ENCODE data around the gene ASCC1.
"Not testable (repeated sequence)": the region's sequence is repeated elsewhere in the genome, so short reads cannot be mapped to it uniquely, and the experiment has no call there.

ASCC1 gene

DNA sequence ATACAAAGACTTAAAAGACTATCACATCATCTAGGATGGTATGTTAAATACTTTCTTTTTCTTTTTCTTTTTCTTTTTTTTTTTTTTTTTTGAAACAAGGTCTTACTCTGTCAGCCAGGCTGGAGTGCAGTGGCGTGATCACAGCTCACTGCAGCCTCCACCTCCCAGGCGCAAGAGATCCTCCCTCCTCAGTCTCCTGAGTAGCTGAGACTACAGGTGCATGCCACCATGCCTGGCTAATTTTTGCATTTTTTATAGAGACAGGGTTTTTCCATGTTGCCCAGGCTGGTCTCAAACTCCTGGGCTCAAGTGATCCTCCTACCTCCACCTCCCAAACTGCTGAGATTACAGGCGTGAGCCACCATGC, 108.1 kb downstream of the ASCC1 start:
- not testable (repeated sequence) for H3K27me3 ChIP-seq (ENCODE audit: control insufficient read depth in 1 of 2, insufficient read depth in 2 of 2, low read length in 2 of 2); H3K9ac ChIP-seq (ENCODE audit: low read length in 2 of 2); H3K4me1 ChIP-seq (ENCODE audit: control insufficient read depth, insufficient read depth, low read length); H3K4me3 ChIP-seq (ENCODE audit: low read length in 2 of 2); H3K9me3 ChIP-seq (ENCODE audit: control insufficient read depth in 2 of 2, low read length in 2 of 2); H3K36me3 ChIP-seq (ENCODE audit: control insufficient read depth in 2 of 2, insufficient read depth in 2 of 2, low read length in 2 of 2); H3K27ac ChIP-seq (ENCODE audit: low read length)

- Histone ChIP-seq H3K4me1 (ENCODE audit: control insufficient read depth, insufficient read depth, low read length) (peaks cover 2% of the 10 kb centered on the region), H3K27me3 (ENCODE audit: control insufficient read depth in 1 of 2, insufficient read depth in 2 of 2, low read length in 2 of 2) (no peaks in the 10 kb centered on the region), H3K9ac (ENCODE audit: low read length in 2 of 2) (no peak overlapping the region), H3K36me3 (ENCODE audit: control insufficient read depth in 2 of 2, insufficient read depth in 2 of 2, low read length in 2 of 2) (peaks cover 0 to 2% of the 10 kb centered on the region in 2 donors), H3K4me3 (ENCODE audit: low read length in 2 of 2) (no peak overlapping the region), H3K9me3 (ENCODE audit: control insufficient read depth in 2 of 2, low read length in 2 of 2) (no peaks in the 10 kb centered on the region), H3K27ac (ENCODE audit: low read length) (no peak overlapping the region)
Measured at GRCh38 chr10:72107325-72108003, 108.6 kb downstream of the ASCC1 start.

GRCh38 chr10:72106896-72107295, 109.2 kb downstream of the ASCC1 start:
- no peak overlapping the region for H3K4me3 ChIP-seq (ENCODE audit: low read length in 2 of 2)
- peaks cover 2% of the 10 kb centered on the region for H3K4me1 ChIP-seq (ENCODE audit: control insufficient read depth, insufficient read depth, low read length)
- no peak overlapping the region for H3K27ac ChIP-seq (ENCODE audit: low read length)
- no peaks in the 10 kb centered on the region for H3K27me3 ChIP-seq (ENCODE audit: control insufficient read depth in 1 of 2, insufficient read depth in 2 of 2, low read length in 2 of 2)
- H3K36me3 ChIP-seq (ENCODE audit: control insufficient read depth in 2 of 2, insufficient read depth in 2 of 2, low read length in 2 of 2), result peaks cover 2 to 3% of the 10 kb centered on the region in 2 donors
- H3K9me3 ChIP-seq (ENCODE audit: control insufficient read depth in 2 of 2, low read length in 2 of 2), result no peaks in the 10 kb centered on the region
- no peak overlapping the region for H3K9ac ChIP-seq (ENCODE audit: low read length in 2 of 2)

GRCh38 chr10:72106154-72106849, 109.8 kb downstream of the ASCC1 start:
- Histone ChIP-seq H3K36me3 (ENCODE audit: control insufficient read depth in 2 of 2, insufficient read depth in 2 of 2, low read length in 2 of 2) (peaks cover 3 to 5% of the 10 kb centered on the region in 2 donors), H3K9me3 (ENCODE audit: control insufficient read depth in 2 of 2, low read length in 2 of 2) (no peaks in the 10 kb centered on the region), H3K4me1 (ENCODE audit: control insufficient read depth, insufficient read depth, low read length) (peaks cover 2% of the 10 kb centered on the region), H3K27ac (ENCODE audit: low read length) (no peak overlapping the region), H3K4me3 (ENCODE audit: low read length in 2 of 2) (no peak overlapping the region), H3K27me3 (ENCODE audit: control insufficient read depth in 1 of 2, insufficient read depth in 2 of 2, low read length in 2 of 2) (no peaks in the 10 kb centered on the region), H3K9ac (ENCODE audit: low read length in 2 of 2) (no peak overlapping the region)

GRCh38 chr10:72105710-72106109, 110.4 kb downstream of the ASCC1 start:
- Histone ChIP-seq H3K4me3 (ENCODE audit: low read length in 2 of 2) (no peak overlapping the region), H3K9ac (ENCODE audit: low read length in 2 of 2) (no peak overlapping the region), H3K9me3 (ENCODE audit: control insufficient read depth in 2 of 2, low read length in 2 of 2) (no peaks in the 10 kb centered on the region), H3K36me3 (ENCODE audit: control insufficient read depth in 2 of 2, insufficient read depth in 2 of 2, low read length in 2 of 2) (peaks cover 3 to 11% of the 10 kb centered on the region in 2 donors), H3K27ac (ENCODE audit: low read length) (no peak overlapping the region), H3K27me3 (ENCODE audit: control insufficient read depth in 1 of 2, insufficient read depth in 2 of 2, low read length in 2 of 2) (no peaks in the 10 kb centered on the region), H3K4me1 (ENCODE audit: control insufficient read depth, insufficient read depth, low read length) (peaks cover 2% of the 10 kb centered on the region)

GRCh38 chr10:72105098-72105475, 111.0 kb downstream of the ASCC1 start:
- Histone ChIP-seq H3K9ac (ENCODE audit: low read length in 2 of 2) (no peak overlapping the region), H3K4me3 (ENCODE audit: low read length in 2 of 2) (no peak overlapping the region), H3K9me3 (ENCODE audit: control insufficient read depth in 2 of 2, low read length in 2 of 2) (no peaks in the 10 kb centered on the region), H3K27me3 (ENCODE audit: control insufficient read depth in 1 of 2, insufficient read depth in 2 of 2, low read length in 2 of 2) (no peaks in the 10 kb centered on the region), H3K36me3 (ENCODE audit: control insufficient read depth in 2 of 2, insufficient read depth in 2 of 2, low read length in 2 of 2) (peaks cover 3 to 12% of the 10 kb centered on the region in 2 donors), H3K27ac (ENCODE audit: low read length) (peak overlapping the region; percentile 11), H3K4me1 (ENCODE audit: control insufficient read depth, insufficient read depth, low read length) (peaks cover 2% of the 10 kb centered on the region)

- no peak overlapping the region for H3K4me3 ChIP-seq (ENCODE audit: low read length in 2 of 2)
Measured at GRCh38 chr10:72104472-72105097, 111.5 kb downstream of the ASCC1 start.

DNA sequence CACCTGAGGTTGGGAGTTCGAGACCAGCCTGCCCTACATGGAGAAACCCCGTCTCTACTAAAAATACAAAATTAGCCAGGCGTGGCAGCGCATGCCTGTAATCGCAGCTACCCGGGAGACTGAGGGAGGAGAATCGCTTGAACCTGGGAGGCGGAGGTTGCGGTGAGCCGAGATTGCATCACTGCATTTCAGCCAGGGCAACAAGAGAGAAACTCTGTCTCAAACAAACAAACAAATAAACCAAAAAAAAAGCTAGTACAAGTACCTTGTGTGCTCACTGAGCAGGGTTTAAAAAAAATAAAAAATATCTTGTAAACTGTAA, 116.5 kb downstream of the ASCC1 start:
- Histone ChIP-seq H3K9me3 (ENCODE audit: control insufficient read depth in 2 of 2, low read length in 2 of 2) (no peaks in the 10 kb centered on the region), H3K4me3 (ENCODE audit: low read length in 2 of 2) (no peak overlapping the region), H3K36me3 (ENCODE audit: control insufficient read depth in 2 of 2, insufficient read depth in 2 of 2, low read length in 2 of 2) (peaks cover 13 to 20% of the 10 kb centered on the region in 2 donors), H3K9ac (ENCODE audit: low read length in 2 of 2) (no peak overlapping the region), H3K27me3 (ENCODE audit: control insufficient read depth in 1 of 2, insufficient read depth in 2 of 2, low read length in 2 of 2) (no peaks in the 10 kb centered on the region), H3K4me1 (ENCODE audit: control insufficient read depth, insufficient read depth, low read length) (no peaks in the 10 kb centered on the region), H3K27ac (ENCODE audit: low read length) (no peak overlapping the region)

More at GRCh38 chr10:72104472-72105097, 111.5 kb downstream of the ASCC1 start:
- Histone ChIP-seq H3K9ac (ENCODE audit: low read length in 2 of 2) (no peak overlapping the region), H3K27me3 (ENCODE audit: control insufficient read depth in 1 of 2, insufficient read depth in 2 of 2, low read length in 2 of 2) (no peaks in the 10 kb centered on the region), H3K36me3 (ENCODE audit: control insufficient read depth in 2 of 2, insufficient read depth in 2 of 2, low read length in 2 of 2) (peaks cover 3 to 12% of the 10 kb centered on the region in 2 donors), H3K4me1 (ENCODE audit: control insufficient read depth, insufficient read depth, low read length) (peaks cover 2% of the 10 kb centered on the region), H3K27ac (ENCODE audit: low read length) (peak overlapping the region; percentile 11), H3K9me3 (ENCODE audit: control insufficient read depth in 2 of 2, low read length in 2 of 2) (no peaks in the 10 kb centered on the region)

GRCh38 chr10:72098836-72099599, 117.1 kb downstream of the ASCC1 start:
- Histone ChIP-seq H3K9me3 (ENCODE audit: control insufficient read depth in 2 of 2, low read length in 2 of 2) (no peaks in the 10 kb centered on the region), H3K27me3 (ENCODE audit: control insufficient read depth in 1 of 2, insufficient read depth in 2 of 2, low read length in 2 of 2) (no peaks in the 10 kb centered on the region), H3K27ac (ENCODE audit: low read length) (no peak overlapping the region), H3K4me3 (ENCODE audit: low read length in 2 of 2) (no peak overlapping the region), H3K9ac (ENCODE audit: low read length in 2 of 2) (no peak overlapping the region), H3K36me3 (ENCODE audit: control insufficient read depth in 2 of 2, insufficient read depth in 2 of 2, low read length in 2 of 2) (peaks cover 13 to 20% of the 10 kb centered on the region in 2 donors), H3K4me1 (ENCODE audit: control insufficient read depth, insufficient read depth, low read length) (no peaks in the 10 kb centered on the region)

DNA sequence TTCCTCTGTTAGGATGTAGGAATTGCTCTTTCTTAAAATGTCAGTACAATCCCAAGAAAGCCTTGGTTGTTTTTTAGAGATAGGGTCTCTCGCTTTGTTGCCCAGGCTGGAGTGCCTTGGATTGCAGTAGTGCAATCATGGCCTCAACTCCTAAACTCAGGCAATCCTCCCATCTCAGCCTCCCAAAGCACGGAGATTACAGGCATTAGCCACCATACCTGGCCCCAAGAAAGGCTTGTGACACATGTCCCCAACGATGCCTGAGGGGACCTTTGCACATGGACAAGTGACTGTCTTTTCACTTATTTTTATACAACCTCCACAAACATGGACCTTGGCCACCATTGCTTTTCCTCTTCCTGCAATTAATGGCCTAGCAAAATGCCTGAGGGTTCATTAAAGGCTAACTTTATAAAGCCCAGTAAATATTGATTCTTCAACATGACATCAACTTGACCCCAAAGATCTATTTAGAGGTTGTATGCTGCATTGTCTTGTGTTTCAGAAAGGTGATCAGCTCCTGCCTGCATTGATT, 117.7 kb downstream of the ASCC1 start:
- Histone ChIP-seq H3K36me3 (ENCODE audit: control insufficient read depth in 2 of 2, insufficient read depth in 2 of 2, low read length in 2 of 2) (peaks cover 13 to 20% of the 10 kb centered on the region in 2 donors), H3K9me3 (ENCODE audit: control insufficient read depth in 2 of 2, low read length in 2 of 2) (no peaks in the 10 kb centered on the region), H3K4me1 (ENCODE audit: control insufficient read depth, insufficient read depth, low read length) (no peaks in the 10 kb centered on the region), H3K4me3 (ENCODE audit: low read length in 2 of 2) (no peak overlapping the region), H3K27ac (ENCODE audit: low read length) (no peak overlapping the region), H3K9ac (ENCODE audit: low read length in 2 of 2) (no peak overlapping the region), H3K27me3 (ENCODE audit: control insufficient read depth in 1 of 2, insufficient read depth in 2 of 2, low read length in 2 of 2) (no peaks in the 10 kb centered on the region)

Data from stomach smooth muscle (tissue), 2 donors.